ENCODE results near the gene BCO2. TPM values are rescaled to one million over a fixed set of nuclear protein-coding genes. Genes with fewer than 3 reads are reported as not detected.

BCO2 gene
- total RNA-seq, 2 donors from 2014 or later: 1.1 to 1.3 TPM

DNA sequence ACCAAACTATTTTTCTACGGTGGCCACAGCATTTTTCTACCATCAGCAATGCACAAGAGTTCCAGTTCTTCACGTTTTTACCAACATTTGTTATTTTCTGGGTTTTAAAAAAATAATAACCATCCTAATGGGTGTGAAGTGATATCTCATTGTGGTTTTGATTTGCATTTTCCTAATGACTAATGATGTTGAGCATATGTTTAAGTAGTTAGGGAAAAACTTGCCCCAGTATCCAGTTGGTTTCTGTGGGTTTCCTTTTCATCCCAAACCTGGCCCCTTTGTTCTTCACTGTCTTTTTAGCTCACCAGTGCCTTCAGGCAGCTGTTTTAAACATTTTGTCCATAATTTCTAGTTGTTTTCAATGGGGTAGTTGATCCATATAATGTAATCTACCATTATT lies 36.2 kb downstream of the BCO2 start:
- H3K4me1 Mint-ChIP-seq (ENCODE audit: low read depth): no peaks in the 10 kb centered on the region
- no peaks in the 10 kb centered on the region for H3K36me3 Mint-ChIP-seq (ENCODE audit: insufficient read depth in 2 of 2)
- no peaks in the 10 kb centered on the region for H3K9me3 Mint-ChIP-seq
- H3K4me3 Mint-ChIP-seq: peak overlapping the region in 1 of 2 donors; percentile 20
- DNase-seq (no peak), ATAC-seq (replicated peaks in 1 of 2) (no peak)
- no peaks in the 10 kb centered on the region for H3K27me3 Mint-ChIP-seq (ENCODE audit: low read depth)
- H3K27ac Mint-ChIP-seq: no peak overlapping the region

DNA sequence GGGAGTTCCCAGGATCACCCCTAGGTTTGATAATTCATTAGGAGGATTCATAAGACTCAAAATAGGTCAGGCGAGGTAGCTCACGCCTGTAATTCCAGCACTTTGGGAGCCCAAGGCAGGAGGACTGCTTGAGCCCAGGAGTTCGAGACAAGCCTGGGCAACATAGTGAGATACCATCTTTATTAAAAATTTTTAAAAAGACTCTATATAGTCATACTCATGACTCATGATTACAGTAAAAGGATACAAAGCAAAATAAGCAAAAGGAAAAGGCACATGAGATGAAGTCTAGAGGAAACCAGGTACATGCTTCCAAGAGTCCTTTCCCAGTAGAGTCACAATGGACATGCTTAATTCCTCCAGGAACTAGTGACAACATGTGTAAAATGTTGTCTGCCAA lies 37.0 kb downstream of the BCO2 start:
- no peak overlapping the region for H3K4me3 Mint-ChIP-seq
- H3K27me3 Mint-ChIP-seq (ENCODE audit: low read depth): no peaks in the 10 kb centered on the region
- DNase-seq: no peak
- H3K9me3 Mint-ChIP-seq: no peaks in the 10 kb centered on the region
- H3K4me1 Mint-ChIP-seq (ENCODE audit: low read depth): no peaks in the 10 kb centered on the region
- ATAC-seq (replicated peaks in 1 of 2): no peak
- no peaks in the 10 kb centered on the region for H3K36me3 Mint-ChIP-seq (ENCODE audit: insufficient read depth in 2 of 2)
- H3K27ac Mint-ChIP-seq: no peak overlapping the region

DNA sequence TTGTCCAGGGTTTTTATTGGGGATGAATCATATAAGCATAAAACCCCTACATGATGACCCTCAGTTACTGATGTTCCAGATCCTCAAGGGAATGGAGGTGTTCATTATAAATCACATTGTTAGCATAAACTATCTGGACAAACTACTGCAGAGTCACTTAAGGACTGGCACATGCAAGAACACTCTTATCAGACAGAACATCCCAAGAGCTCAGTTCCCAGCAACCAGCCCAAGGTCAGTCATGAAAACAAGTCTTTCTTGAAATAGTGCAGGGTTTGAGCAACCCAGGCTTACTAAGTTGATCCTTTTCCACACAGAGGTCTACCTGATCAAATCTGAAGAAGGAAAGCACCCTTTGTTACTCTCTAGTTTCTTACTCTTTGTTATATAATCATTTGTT lies 37.4 kb downstream of the BCO2 start:
- no peaks in the 10 kb centered on the region for H3K36me3 Mint-ChIP-seq (ENCODE audit: insufficient read depth in 2 of 2)
- DNase-seq (no peak), ATAC-seq (replicated peaks in 1 of 2) (no peak)
- H3K4me1 Mint-ChIP-seq (ENCODE audit: low read depth): no peaks in the 10 kb centered on the region
- no peak overlapping the region for H3K4me3 Mint-ChIP-seq
- no peaks in the 10 kb centered on the region for H3K27me3 Mint-ChIP-seq (ENCODE audit: low read depth)
- no peaks in the 10 kb centered on the region for H3K9me3 Mint-ChIP-seq
- no peak overlapping the region for H3K27ac Mint-ChIP-seq

DNA sequence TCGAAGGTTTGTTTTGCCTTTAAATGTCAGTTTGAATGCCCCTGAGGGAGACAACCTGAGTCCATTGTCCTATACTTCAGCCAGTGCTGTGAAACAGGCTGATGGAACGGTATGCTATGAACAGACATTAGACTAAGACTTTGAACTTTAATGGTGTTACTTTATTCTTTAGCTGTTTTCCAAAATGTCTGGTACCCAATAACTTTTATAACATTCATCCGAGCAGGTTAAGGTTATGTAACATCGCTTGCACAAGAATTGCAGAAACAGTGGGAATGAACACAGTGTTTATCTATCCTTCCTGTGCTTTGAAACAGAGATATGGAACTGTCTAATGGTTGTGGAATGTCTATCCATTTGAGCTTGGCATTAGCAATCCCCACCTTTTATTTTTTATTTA lies 38.4 kb downstream of the BCO2 start:
- Mint-ChIP-seq H3K4me1 (ENCODE audit: low read depth) (no peaks in the 10 kb centered on the region), H3K36me3 (ENCODE audit: insufficient read depth in 2 of 2) (no peaks in the 10 kb centered on the region), H3K9me3 (no peaks in the 10 kb centered on the region), H3K27me3 (ENCODE audit: low read depth) (no peaks in the 10 kb centered on the region), H3K27ac (no peak overlapping the region), H3K4me3 (no peak overlapping the region)
- no peak for ATAC-seq (replicated peaks in 1 of 2)
- DNase-seq: no peak

DNA sequence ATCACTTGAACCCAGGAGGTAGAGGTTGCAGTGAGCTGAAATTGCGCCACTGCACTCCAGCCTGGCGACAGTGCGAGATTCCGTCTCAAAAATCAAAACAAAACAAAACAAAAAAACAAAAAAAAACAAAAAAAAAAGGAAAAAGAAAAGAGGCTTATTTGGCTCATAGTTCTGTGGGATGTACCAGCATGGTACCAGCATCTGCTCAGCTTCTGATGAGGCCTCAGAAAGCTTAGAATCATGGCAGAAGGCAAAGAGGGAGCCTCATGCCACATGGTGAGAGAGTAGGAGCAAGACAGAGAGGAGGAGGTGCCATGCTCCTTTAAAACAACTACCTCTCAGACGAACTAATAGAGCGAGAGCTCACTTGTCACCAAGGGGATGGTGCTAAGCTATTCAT lies 40.3 kb downstream of the BCO2 start:
- no peak for DNase-seq
- no peaks in the 10 kb centered on the region for H3K9me3 Mint-ChIP-seq
- H3K27me3 Mint-ChIP-seq (ENCODE audit: low read depth): no peaks in the 10 kb centered on the region
- no peak overlapping the region for H3K27ac Mint-ChIP-seq
- H3K4me3 Mint-ChIP-seq: no peak overlapping the region
- H3K4me1 Mint-ChIP-seq (ENCODE audit: low read depth): no peaks in the 10 kb centered on the region
- ATAC-seq (replicated peaks in 1 of 2): no peak
- H3K36me3 Mint-ChIP-seq (ENCODE audit: insufficient read depth in 2 of 2): no peaks in the 10 kb centered on the region

DNA sequence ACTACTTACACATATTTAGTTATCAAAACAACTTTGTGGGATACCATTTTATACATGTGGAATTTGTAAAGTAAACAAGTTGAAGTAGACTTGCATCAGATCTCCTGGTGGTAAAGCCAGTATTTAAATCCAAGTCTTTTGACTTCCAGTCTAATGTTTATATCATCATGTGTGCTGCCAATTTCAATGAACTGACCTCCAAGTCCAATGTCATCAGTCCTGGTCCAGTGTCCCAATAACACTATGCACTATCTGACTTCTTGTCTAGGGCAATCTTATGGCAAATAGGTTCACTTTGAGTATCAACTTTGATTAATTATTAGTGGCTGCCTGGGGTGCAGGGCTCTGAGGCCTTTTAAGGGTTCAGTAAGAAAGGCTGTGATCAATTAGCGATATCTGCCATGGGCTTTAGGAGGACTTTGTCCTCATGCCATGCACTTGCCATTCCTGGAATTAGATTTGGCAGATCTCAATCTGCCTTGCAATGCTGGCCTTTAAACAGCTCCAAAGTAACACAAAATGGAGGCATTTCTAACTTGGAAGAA lies 41.3 kb downstream of the BCO2 start:
- H3K36me3 Mint-ChIP-seq (ENCODE audit: insufficient read depth in 2 of 2): no peaks in the 10 kb centered on the region
- no peaks in the 10 kb centered on the region for H3K27me3 Mint-ChIP-seq (ENCODE audit: low read depth)
- no peaks in the 10 kb centered on the region for H3K4me1 Mint-ChIP-seq (ENCODE audit: low read depth)
- DNase-seq (no peak), ATAC-seq (replicated peaks in 1 of 2) (no peak)
- no peak overlapping the region for H3K4me3 Mint-ChIP-seq
- no peak overlapping the region for H3K27ac Mint-ChIP-seq
- H3K9me3 Mint-ChIP-seq: no peaks in the 10 kb centered on the region

DNA sequence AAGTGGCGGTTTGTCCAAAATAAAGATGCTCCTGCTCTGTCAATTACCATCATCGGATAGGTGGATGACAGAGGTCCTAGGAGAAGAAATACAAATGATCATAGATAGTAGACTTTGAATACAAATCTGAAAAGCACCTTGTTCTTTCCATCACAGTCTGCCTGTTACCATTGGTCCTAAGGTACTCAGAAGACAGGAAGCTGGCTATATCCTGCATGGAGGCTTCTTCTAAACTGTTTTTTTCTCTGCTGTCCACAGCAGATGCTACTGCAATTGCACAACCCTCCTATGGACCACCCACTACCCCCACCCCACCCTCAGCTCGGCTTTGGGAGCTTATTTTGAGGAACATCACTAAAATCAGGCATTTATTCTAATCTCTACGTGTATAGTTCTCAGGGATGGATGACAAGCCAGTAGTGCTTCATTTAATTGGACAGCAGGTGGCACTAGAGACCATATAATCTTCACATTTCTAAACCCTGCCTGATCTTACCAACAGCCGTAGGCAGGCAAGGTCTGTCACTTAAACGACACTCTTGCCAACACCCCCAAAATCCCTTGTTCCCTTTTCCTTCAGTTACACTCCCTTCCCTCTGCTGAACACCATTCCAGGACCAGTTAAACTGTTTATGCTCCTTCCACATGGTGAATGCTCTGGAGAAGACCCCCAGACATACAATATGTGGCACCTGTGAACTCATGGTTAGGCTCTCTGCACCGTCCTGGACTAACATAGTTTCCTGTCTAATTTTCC lies 44.3 kb downstream of the BCO2 start:
- Mint-ChIP-seq H3K27me3 (ENCODE audit: low read depth) (no peaks in the 10 kb centered on the region), H3K9me3 (no peaks in the 10 kb centered on the region), H3K4me1 (ENCODE audit: low read depth) (no peaks in the 10 kb centered on the region), H3K36me3 (ENCODE audit: insufficient read depth in 2 of 2) (no peaks in the 10 kb centered on the region), H3K4me3 (no peak overlapping the region), H3K27ac (no peak overlapping the region)
- peak; percentile 27 to 49 for DNase-seq
- peak; percentile 98 to 99 for ATAC-seq (replicated peaks in 1 of 2)

DNA sequence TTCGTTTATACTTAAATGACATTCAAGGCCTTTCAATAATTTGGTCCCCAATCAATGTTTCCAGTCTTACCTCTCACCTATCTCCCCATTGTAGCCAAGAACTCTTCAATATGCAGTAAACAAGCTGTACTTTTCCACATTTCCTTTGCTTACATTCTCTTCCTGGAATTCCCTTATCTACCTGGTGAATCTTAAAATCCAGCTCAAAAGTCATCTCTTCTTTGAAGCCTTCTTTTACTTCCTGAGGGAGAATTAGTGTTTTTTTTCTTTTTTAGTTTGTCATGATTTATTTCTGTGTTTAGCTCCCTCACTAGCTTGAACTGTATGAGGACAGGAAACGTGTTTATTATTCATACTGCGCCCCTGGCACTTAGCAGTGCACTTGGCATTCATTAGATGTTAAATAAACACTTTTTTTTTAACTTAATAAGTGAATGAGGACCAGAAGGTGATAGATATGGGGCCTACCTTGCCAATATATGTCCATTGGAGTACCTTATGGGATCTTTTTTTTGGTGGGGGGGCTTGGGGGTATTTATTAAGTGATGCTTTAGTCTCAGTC lies 46.0 kb downstream of the BCO2 start:
- no peaks in the 10 kb centered on the region for H3K9me3 Mint-ChIP-seq
- DNase-seq (no peak), ATAC-seq (replicated peaks in 1 of 2) (no peak)
- no peak overlapping the region for H3K27ac Mint-ChIP-seq
- H3K4me3 Mint-ChIP-seq: no peak overlapping the region
- H3K4me1 Mint-ChIP-seq (ENCODE audit: low read depth): no peaks in the 10 kb centered on the region
- H3K36me3 Mint-ChIP-seq (ENCODE audit: insufficient read depth in 2 of 2): no peaks in the 10 kb centered on the region
- no peaks in the 10 kb centered on the region for H3K27me3 Mint-ChIP-seq (ENCODE audit: low read depth)

DNA sequence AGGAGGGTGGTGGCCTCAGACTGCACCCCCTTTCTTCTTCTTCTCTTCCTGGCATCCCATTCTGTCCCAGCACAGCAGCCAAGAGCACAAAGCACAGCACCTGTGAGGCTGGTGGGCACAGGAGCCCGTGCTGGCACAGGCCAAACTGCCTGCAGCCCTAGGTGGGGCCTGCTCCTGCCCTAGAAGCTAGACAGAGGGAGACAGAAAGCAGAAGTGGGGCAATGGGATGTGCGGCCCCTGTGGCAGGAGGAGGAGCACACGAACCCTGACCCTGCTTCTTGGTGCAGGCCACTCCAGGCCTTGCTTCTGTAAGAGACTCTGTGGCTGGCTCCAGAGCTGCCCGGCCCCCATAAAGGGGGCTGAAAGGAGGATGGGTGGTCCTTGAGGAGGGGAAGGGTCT lies 47.0 kb downstream of the BCO2 start:
- Mint-ChIP-seq H3K36me3 (ENCODE audit: insufficient read depth in 2 of 2) (no peaks in the 10 kb centered on the region), H3K27me3 (ENCODE audit: low read depth) (no peaks in the 10 kb centered on the region), H3K27ac (no peak overlapping the region), H3K4me1 (ENCODE audit: low read depth) (peaks cover 4% of the 10 kb centered on the region), H3K4me3 (no peak overlapping the region), H3K9me3 (no peaks in the 10 kb centered on the region)
- DNase-seq (no peak), ATAC-seq (replicated peaks in 1 of 2) (no peak)

DNA sequence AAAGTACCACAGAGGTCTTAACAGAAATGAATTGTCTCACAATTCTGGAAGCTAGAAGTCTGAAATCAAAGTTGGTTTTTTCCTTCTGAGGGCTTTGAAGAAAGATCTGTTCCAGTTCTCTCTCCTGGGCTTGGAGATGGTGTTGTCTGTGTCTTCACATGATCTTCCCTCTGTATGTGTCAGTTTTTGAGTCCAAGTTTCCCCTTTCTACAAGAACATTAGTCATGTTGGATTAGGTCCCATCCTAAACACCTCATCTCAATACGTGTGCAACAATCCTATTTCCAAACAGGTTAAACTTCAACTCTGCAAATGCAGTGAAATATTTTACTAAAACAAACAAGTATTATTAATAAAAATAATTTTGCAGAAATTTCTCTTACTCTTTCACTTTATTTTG lies 47.8 kb downstream of the BCO2 start:
- Mint-ChIP-seq H3K27me3 (ENCODE audit: low read depth) (no peaks in the 10 kb centered on the region), H3K4me1 (ENCODE audit: low read depth) (peaks cover 12% of the 10 kb centered on the region), H3K27ac (no peak overlapping the region), H3K4me3 (no peak overlapping the region), H3K9me3 (no peaks in the 10 kb centered on the region), H3K36me3 (ENCODE audit: insufficient read depth in 2 of 2) (no peaks in the 10 kb centered on the region)
- no peak for ATAC-seq (replicated peaks in 1 of 2)
- no peak for DNase-seq

DNA sequence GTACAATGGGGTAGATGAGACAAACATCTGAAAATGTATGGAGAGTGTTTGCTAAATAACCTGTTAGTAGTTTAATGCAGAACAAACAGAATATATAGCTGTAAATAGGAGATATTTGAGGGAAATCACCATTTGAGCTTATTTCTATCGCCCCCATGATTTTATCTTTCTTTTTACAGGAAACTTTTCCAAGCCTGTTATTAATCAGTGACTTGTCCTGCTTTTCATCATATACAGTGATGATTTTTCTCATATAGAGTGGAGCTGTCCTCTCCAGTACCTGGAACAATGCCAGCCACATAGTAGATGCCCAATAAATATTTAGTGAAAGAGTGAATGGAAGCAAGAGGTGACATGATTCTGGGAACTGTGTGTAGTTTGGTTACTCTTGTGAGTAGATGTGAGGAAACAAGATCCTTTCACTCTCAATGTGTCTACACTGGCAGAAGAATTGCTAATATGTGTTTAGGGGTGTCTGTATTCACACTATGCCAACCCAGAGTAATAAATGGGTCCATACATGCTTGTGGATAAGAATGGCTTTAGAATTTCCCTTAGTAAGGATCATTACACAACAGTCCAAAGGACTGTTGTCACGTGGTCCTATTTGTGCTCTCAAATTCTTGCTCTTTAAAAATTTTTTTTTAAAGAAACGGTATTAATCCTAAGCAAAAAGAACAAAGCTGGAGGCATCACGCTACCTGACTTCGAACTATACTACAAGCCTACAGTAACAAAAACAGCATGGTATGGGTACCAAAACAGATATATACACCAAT lies 48.6 kb downstream of the BCO2 start:
- Mint-ChIP-seq H3K27ac (no peak overlapping the region), H3K27me3 (ENCODE audit: low read depth) (no peaks in the 10 kb centered on the region), H3K4me3 (peak overlapping the region in 1 of 2 donors; percentile 53), H3K36me3 (ENCODE audit: insufficient read depth in 2 of 2) (peaks cover 0 to 7% of the 10 kb centered on the region in 2 donors), H3K9me3 (no peaks in the 10 kb centered on the region), H3K4me1 (ENCODE audit: low read depth) (peaks cover 17% of the 10 kb centered on the region)
- DNase-seq: no peak
- ATAC-seq (replicated peaks in 1 of 2): no peak

DNA sequence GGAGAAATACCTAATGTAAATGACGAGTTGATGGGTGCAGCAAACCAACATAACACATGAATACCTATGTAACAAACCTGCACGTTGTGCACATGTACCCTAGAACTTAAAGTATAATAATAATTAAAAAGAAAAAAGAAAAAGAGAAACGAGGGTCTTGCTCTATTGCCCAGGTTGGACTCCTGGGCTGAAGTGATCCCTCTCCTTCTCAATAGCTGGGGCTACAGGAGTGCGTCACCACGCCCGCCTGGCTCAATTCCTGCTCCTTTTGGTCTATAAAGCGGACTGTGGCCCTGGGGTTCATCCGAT lies 50.4 kb downstream of the BCO2 start:
- DNase-seq (no peak), ATAC-seq (replicated peaks in 1 of 2) (no peak)
- no peaks in the 10 kb centered on the region for H3K27me3 Mint-ChIP-seq (ENCODE audit: low read depth)
- H3K27ac Mint-ChIP-seq: peak overlapping the region; percentile 87
- H3K36me3 Mint-ChIP-seq (ENCODE audit: insufficient read depth in 2 of 2): peaks cover 0 to 8% of the 10 kb centered on the region in 2 donors
- peaks cover 17% of the 10 kb centered on the region for H3K4me1 Mint-ChIP-seq (ENCODE audit: low read depth)
- peak overlapping the region; percentile 88 to 89 for H3K4me3 Mint-ChIP-seq
- H3K9me3 Mint-ChIP-seq: no peaks in the 10 kb centered on the region

DNA sequence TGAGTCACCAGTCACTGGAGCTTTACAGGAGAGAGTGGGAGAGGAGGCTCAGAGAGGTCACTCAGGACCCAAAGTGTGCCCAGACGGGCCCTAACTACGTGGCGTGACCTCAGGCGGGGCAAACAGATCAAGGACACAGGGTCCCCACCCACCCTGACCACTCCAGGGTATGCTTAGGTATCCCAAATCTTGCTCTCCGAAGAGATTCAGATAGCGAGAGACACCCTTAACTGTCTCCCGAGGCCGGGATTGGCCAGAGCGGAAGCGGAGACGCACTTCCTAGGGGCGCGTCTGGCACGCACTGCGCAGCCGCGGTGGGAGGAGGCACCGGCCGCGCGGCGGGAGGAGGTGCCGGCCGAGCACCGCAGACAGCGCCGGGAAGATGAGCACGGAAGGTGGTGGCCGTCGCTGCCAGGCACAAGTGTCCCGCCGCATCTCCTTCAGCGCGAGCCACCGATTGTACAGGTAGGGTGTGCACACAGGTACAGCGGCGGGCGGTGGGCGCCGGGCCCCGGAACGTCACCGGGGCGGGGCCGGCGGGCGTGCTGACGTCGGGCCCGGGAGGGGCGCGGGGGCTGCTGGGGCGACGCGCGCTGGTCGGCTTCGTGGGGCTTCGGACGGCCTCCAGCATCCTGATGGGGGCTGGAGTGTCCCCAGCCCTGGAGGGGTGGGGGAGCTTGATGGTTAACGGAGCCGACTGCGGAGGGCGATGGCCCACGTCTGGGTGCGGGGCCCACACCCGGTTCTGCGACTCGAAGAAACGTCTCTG lies 50.9 kb downstream of the BCO2 start, which contains the start of gene PTS:
TSS of gene PTS (plus strand) at position 367 of the 769 bp plus-strand sequence. CDS start at position 383, 16 bp downstream.
- H3K4me1 Mint-ChIP-seq (ENCODE audit: low read depth): peaks cover 17% of the 10 kb centered on the region
- peak within 1 kb of the TSS; percentile 87 for H3K27ac Mint-ChIP-seq
- ATAC-seq (replicated peaks in 1 of 2): peak; percentile 95 to 96
- no peaks in the 10 kb centered on the region for H3K9me3 Mint-ChIP-seq
- H3K36me3 Mint-ChIP-seq (ENCODE audit: insufficient read depth in 2 of 2): peaks cover 0 to 13% of the 10 kb centered on the region in 2 donors
- no peaks in the 10 kb centered on the region for H3K27me3 Mint-ChIP-seq (ENCODE audit: low read depth)
- H3K4me3 Mint-ChIP-seq: peak within 1 kb of the TSS; percentile 88 to 89
- DNase-seq: peak; percentile 87 to 90
